Medulla oblongata (tissue), 1 donor: ENCODE measurements around the gene C8G.

Experiments
- DNase-seq: peaks from one replicate; pipeline ENCODE4 v3.0.0-alpha.2; 2015; ENCODE audit errors: extremely low spot score

C8G gene

DNA sequence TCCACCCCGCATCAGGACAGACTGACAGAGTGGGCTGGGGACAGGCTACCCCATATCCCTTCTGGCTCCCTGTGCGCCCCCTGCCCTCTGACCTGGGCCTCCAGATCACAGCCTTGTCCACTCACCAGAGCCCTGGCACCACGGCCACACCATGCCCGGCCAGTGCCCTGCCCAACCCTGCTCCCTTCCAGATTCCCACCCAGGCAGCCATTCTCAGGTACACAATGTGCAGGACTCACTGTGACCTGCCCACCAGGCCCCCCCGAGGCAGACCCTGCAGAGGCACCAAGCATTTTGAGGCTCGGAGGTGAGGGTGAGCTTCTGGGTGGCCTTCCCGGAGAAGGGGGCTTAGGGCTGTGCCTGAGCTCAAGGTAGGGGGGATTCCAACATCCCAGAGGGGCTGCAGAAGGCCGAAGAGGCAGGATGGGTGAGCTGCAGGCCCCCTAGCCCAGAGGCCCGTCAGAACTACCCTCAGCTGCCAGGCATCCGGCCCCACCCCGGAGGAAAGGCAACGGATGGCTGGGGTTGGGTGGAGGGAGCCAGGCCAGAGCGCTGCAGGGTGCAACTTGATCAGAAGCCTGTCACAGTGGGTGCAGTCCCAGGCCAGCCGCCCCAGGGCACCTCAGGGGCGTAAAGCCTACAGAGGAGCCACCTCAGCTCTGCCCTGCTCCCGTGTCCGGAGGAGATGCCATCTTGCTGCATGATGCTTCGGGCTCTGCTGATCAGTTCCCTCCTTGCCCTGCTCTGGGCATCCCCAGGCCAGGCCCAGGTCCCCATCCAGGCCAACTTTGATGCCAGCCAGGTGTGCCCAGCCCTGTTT lies 37.4 kb downstream of the C8G start, which contains the start of gene LCNL1:
LCNL1 (plus strand) TSS at position 762 of the 820 bp plus-strand sequence. CDS start 594 bp downstream, outside the sequence.
- DNase-seq: peak; percentile 69

DNA sequence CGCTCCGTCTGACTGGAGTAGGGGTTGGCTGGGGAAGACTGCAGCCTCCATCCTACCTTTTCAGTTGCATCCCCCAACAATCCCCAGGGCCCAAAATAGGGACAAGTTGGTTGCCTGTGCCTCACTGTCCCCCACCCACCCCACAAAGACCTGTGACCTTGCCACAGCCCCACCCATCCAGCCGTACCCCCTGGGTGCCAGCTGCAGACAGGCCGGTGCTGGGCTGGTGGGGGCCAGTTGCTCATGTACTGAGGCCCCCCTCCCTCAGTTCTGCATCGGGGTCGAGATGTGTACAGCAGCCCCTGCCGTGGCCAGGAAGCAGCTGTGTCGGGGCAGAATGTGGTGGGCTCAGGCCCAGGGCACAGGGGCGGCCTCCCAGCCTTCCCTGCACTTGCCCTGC lies 38.1 kb downstream of the C8G start:
- peak; percentile 43 for DNase-seq

- peak; percentile 48 for DNase-seq
Observed at GRCh38 chr9:136983656-136984314, 38.7 kb downstream of the C8G start.

GRCh38 chr9:136984464-136985026 lies 39.5 kb downstream of the C8G start:
- DNase-seq: peak; percentile 17

- DNase-seq: peak; percentile 13
Observed at GRCh38 chr9:136985027-136985602, 40.1 kb downstream of the C8G start.

GRCh38 chr9:136985853-136986252 lies 40.8 kb downstream of the C8G start:
- DNase-seq: no peak

DNA sequence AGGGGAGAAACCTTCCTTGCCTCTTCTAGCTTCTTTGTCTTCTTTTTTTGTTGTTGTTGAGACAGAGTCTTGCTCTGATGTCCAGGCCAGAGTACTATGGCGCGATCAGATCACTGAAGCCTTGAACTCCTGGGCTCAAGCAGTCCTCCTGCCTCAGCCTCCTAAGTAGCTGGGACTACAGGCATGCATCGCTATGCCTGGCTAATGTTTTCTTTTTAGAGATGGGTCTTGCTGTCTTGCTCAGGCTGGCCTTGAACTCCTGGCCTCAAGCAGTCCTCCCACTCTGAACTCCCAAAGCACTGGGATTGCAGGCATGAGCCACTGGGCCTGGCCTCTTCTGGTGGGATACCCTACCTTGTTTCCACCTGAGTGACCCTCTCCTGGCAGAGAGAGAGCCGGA lies 43.8 kb downstream of the C8G start:
- DNase-seq: no peak

DNA sequence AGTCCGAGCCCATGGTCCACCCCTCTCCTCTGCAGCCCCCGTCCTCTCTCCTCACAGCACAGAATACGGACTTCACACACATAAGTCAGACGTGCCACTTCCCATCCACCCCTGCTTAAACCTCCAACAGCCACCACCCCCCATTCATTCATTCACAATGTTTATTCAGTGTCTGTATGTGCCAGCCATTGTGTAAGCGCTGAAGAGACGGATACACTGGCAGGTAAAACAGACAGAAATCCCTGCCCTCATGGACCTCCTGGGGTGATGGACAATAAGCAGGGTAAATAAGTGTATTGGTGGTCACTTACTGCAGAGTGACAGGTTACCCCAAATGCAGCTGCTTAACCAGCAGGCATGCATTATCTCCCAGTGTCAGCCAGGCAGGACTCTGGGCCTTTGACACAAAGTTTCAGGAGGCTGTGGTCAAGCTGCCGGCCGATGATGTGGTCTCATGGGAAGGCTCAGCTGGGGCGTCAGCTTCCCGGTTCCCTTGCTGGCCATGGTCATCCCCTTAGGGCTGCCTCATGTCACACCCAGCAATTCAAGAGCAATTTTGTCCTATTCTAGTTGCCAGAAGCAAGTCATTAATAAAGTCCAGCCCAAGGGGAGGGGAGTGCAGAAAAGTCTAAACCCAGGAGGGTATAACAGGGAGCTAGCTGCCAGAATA lies 45.3 kb downstream of the C8G start:
- DNase-seq: no peak

DNA sequence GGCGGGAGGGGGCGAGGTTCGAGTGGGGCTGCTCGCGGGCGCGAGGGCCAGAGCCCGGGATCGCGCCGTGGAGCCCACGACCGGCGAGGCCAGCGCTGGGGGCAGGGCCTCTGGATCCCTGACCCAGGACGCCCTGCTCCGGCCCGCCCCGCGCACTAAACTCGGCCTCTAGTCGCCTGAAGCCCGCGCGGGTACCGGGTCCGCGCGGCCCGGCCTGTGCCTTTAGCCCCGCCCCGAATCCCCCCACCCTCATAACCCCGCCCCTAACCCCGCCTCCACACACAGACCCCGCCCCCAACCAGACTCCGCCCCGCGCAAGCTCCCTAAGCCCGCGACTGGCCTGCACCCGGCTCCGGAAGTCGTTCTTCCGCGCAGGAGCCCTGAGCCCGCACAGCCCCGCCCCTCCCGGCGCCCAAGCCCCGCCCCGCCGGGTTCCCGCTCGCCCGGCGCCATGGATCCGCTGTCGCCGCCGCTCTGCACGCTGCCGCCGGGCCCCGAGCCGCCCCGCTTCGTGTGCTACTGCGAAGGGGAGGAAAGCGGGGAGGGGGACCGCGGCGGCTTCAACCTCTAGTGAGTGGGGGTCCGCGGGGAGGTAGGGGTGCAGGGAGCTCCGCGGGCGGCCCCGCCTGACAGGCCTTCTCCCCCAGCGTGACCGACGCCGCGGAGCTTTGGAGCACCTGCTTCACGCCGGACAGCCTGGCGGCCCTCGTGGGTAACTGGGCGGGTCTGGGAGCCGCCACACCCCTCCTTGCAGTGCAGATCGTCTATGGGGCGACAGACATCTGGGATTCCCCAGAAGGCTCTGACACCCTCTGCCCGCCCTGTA lies 47.2 kb downstream of the C8G start, which contains the start of gene PAXX:
PAXX (plus strand) TSS at position 430 of the 826 bp plus-strand sequence; CDS start at position 452, 22 bp downstream.
- DNase-seq: peak; percentile 90

DNA sequence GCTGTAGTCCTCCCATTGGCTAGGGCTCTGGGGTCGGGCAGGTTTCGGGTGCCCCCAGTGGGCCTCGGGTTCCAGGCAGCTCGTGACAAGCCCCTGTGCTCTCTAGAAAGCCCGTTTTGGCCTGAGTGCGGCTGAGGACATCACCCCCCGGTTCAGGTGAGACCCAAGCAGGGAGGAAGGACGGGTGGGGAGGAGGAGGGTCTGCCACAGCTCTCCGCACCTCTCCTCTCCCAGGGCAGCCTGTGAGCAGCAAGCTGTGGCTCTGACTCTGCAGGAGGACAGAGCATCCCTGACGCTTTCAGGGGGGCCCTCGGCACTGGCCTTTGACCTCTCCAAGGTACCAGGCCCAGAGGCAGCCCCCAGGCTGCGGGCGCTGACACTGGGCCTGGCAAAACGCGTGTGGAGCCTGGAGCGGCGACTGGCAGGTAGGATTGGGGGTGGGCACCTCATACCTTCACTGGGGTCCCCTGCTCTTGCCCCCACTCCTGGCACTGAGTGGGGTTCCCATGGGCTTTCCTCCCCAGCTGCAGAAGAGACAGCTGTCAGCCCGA lies 47.9 kb downstream of the C8G start:
- DNase-seq: no peak

GRCh38 chr9:136994180-136994887 lies 49.3 kb downstream of the C8G start:
- DNase-seq: no peak

DNA sequence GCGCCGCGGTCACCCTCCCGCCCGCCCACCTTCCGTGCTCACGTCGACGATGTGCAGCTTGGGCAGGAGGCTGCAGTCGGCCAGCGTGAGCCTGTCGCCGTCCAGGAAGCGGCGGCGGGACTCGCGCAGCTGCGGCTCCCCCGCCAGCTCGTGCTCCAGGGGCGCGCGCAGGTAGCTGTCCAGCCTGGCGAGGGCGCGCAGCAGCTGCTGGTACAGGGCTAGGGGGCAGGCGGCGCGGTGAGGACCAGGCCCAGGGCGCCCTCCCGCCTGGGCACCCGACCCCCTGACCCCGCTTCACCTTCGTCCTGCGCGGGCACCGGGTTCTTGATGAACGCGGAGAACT lies 49.8 kb downstream of the C8G start:
- no peak for DNase-seq

DNA sequence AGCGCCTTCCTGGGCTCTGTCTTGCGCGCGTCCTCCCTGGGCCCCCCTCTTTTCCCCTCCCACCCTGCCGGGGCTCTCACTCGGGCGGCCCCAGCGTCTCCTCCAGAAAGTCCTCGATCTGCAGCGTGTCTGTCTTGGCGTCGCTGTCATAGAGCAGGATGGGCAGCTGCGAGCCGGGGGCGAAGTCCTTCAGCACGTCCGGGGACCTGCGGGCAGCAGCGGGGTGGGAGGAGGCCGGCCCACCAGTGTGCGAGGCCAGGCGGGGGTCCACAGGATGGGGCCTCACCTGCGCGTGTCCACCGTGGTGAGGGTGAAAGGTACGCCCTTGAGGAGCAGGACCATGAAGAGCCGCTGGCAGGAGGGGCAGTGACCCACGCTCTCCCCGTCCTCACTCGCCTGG lies 50.3 kb downstream of the C8G start:
- DNase-seq: no peak

DNA sequence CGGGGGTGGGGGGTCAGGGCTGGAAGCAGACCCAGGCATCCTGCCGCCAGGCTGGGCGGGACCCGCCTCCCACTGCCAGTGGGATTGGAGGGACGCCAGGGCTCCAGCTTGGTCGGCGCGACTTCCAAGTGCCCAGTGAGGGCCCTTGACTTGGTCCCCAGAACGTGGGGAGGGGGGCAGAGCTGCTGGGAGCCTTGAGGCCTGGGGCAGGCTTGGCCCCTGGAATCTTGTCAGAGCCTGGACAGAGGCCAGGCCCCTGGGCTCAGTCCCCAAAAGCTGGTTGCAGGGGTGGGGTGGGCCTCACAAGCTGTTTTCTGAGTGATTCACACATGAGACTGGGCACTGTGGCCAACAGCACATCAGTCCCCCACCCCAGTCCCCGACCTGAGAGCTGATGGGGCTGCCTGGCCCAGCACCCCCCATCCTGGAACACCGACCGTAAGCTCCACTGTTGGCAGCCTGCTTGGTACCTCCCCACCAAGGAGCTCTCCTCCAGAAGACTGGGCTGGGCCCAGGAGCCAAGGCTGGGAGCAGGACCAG lies 50.8 kb downstream of the C8G start:
- peak; percentile 47 for DNase-seq
